NCI-H526 (cell line): ENCODE measurements around the gene CCL24.
"Not testable (repeated sequence)": the region's sequence is repeated elsewhere in the genome, so short reads cannot be mapped to it uniquely, and the experiment has no call there.

Experiments used
- DNase-seq, 2 experiments: peaks; one replicate each; lab custom pipeline; 2025; lab: John Stamatoyannopoulos, UW

Gene CCL24

DNA sequence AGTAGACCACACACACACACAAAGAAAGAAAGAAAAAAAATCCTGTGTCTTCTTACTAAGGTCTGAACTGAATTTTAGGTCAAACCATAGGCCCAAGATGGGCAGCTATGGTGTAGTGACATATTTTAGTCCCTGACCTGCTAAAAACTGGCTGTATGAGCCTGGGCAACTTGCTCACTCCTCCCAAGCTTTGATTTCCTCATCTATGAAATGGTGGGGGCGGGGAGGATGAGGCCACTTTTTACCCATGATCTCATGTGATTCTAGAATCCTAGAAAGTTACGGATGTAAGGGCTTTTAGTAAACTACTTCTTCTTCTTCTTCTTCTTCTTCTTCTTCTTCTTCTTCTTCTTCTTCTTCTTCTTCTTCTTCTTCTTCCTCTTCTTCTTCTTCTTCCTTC lies 6.1 kb upstream of the CCL24 start:
- DNase-seq: no peak

DNA sequence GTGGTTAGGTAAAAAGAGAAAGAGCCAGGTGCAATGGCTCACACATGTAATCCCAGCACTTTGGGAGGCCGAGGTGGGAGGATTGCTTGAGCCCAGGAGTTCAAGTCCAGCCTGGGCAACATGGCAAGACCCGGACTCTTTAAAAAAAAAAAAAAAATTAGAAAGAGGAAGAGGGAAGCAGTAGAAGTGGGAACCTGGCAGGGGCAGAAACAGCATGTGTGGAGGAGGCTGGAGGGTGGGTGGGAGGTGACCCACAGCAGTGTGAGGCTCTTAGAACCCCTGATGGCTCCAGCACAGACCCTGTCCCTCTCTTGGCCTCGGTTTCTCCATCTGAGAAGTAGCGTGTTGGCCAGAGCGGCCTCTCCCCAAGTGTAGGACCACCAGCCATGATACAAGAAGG lies 4.9 kb upstream of the CCL24 start:
- no peak for DNase-seq

DNA sequence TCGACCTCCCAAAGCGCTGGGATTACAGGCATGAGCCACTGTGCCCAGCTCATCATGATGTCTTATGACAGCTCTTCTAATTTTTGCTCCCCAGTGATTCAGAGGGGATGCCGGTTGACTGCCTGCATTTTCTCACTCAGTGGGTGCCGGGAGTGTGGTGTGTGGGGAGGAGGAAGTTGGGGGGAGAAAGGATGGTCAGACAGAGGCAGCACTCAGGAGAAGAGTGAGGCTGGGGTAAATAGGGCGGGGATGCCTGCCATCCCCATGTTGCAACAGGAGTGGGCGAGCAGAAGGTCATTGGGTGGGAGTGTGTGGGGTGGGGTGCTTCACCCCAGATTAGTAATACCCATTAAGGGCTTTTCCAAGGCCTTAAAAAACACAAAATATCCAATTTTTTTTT lies 3.5 kb upstream of the CCL24 start:
- no peak for DNase-seq

DNA sequence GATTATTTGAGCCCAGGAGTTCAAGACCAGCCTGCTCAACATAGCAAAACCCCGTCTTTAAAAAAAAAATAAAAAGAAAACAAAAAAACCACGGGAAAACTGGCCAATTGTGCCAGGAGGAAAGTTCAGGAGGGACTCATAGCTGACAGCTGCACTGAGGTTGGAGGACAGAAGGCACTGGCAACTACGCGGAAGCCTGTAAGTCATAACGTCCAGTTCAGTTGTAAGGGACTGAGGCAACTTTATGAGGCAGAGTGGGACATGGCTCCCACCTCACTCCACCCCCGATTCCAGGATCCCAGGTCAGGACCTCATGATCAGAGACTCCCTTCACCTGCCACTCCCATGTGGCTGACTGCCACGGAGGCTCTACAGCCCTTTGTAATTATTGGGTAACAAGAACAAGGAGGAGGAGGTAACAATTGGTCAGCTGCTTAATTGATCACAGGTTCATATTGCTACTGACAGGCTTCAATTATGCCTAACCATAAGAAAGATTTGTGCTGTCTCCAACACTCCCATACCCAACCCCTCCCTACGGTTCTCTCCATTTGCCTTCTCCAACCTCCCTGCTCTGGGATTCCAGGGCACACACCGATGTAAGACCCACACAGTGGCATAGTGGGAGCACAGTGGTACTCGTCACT lies 1.9 kb upstream of the CCL24 start:
- DNase-seq: no peak

GRCh38 chr7:75814407-75814947 lies 871 bp upstream of the CCL24 start:
- no peak for DNase-seq

DNA sequence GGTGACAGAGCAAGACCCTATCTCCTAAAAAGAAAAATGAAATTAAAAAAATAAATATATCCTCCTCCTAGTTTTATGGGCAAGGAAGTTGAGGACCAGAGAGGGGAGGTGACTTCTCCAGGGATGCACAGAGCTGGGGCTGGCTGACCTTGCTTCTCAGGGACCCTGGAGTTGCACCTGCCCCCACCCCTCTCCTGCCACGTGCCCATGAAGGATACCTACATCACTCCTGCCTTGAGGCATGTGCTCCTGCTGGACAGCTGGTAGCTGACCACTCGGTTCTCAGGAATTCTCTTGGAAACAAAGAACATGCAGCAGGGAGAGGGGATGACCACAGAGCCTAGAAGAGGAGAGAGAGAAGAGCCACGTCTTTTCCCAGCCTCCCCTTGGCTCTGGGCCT lies 522 bp downstream of the CCL24 start:
- no peak for DNase-seq

GRCh38 chr7:75811894-75812678 lies 1.5 kb downstream of the CCL24 start:
- DNase-seq: no peak

DNA sequence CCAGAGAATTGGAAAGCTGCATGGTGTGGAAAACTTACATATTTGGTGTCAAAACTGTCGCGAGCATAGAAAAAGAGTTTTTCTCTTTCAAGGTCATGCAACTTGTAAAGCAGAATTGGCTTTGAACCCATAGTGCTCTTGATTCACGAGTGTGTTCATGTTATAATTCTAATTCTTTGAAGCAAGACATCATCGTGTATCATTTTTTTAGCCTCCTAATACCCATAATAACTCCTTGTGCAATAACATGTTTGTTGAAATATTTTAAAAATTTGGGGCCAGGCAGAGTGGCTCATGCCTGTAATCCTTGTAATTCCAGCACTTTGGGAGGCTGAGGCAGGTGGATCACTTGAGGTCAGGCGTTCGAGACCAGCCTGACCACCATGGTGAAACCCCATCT lies 4.2 kb downstream of the CCL24 start:
- no peak for DNase-seq

- no peak for DNase-seq
These were observed 5.5 kb downstream of the CCL24 start for GRCh38 chr7:75808106-75808505.

GRCh38 chr7:75807452-75807851 lies 6.2 kb downstream of the CCL24 start:
- no peak for DNase-seq

GRCh38 chr7:75806560-75807307 lies 6.9 kb downstream of the CCL24 start:
- no peak for DNase-seq

DNA sequence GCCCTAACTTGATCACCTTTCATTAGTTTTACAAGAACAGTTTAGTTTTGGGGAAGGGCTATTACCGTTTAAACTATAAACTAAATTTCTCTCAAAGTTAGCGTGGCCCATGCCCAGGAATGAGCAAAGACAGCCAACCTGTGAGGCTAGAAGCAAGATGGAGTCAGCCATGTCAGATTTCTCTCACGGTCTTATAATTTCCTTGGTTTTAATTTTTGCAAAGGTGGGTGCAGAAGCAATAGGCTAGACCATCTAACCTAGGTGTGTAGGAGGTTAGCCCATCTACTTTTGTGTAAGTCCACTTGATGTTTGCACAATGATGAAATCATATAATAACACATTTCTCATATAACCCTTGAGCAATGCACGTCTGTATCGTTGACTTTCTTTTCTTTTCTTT lies 8.9 kb downstream of the CCL24 start:
- DNase-seq: no peak

- no peak for DNase-seq
These were observed 9.6 kb downstream of the CCL24 start for GRCh38 chr7:75804004-75804403.

DNA sequence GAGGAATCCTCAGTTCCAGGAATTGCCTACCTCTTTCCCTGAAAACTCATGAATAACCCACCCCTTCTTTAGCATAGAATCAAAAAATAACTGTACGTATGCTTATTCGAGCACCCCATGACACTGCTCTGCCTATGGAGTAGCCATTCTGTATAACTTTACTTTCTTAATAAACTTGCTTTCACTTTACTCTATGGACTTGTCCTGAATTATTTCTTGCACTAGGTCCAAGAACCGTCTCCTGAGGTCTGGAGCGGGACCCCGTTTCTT lies 11.1 kb downstream of the CCL24 start:
- no peak for DNase-seq

- DNase-seq: no peak
These were observed 14.8 kb downstream of the CCL24 start for GRCh38 chr7:75798770-75799169.

DNA sequence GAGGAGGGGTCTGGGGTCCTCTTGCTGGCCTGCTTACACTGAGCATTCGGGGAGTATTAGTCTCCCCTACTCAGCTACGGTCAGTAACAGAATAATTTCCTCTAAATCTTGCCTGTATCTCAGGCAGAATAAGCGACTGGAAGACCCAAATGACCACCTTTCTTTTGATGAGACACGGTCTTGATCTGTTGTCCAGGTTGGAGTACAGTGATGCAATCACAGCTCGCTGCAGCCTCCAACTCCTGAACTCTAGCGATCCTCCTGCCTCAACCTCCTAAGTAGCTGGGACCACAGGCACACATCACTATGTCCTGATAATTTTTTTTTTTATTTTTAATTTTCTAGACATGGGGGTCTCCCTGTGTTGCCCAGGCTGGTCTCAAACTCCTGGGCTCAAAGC lies 17.2 kb downstream of the CCL24 start:
- no peak for DNase-seq

- DNase-seq: no peak
These were observed 17.7 kb downstream of the CCL24 start for GRCh38 chr7:75795831-75796285.

GRCh38 chr7:75793676-75794075 lies 19.9 kb downstream of the CCL24 start:
- DNase-seq: no peak

- DNase-seq: not testable (repeated sequence)
These were observed 21.0 kb downstream of the CCL24 start for GRCh38 chr7:75792567-75792966.

GRCh38 chr7:75789361-75789924 lies 24.2 kb downstream of the CCL24 start:
- DNase-seq: no peak

GRCh38 chr7:75788154-75788847 lies 25.3 kb downstream of the CCL24 start:
- DNase-seq: not testable (repeated sequence)

GRCh38 chr7:75783058-75783457 lies 30.5 kb downstream of the CCL24 start:
- DNase-seq: not testable (repeated sequence)
